Measurements from ENCODE around the gene BOLA2B. TPM values are rescaled to one million over a fixed set of nuclear protein-coding genes. Genes with fewer than 3 reads are reported as not detected.
A peak's percentile ranks its signal among the peaks of the same experiment; 100 is the strongest.
"Not testable (repeated sequence)": the region's sequence is repeated elsewhere in the genome, so short reads cannot be mapped to it uniquely, and the experiment has no call there.

Gene BOLA2B
- total RNA-seq, 2 experiments from 2014 or later = 252 to 257 TPM

DNA sequence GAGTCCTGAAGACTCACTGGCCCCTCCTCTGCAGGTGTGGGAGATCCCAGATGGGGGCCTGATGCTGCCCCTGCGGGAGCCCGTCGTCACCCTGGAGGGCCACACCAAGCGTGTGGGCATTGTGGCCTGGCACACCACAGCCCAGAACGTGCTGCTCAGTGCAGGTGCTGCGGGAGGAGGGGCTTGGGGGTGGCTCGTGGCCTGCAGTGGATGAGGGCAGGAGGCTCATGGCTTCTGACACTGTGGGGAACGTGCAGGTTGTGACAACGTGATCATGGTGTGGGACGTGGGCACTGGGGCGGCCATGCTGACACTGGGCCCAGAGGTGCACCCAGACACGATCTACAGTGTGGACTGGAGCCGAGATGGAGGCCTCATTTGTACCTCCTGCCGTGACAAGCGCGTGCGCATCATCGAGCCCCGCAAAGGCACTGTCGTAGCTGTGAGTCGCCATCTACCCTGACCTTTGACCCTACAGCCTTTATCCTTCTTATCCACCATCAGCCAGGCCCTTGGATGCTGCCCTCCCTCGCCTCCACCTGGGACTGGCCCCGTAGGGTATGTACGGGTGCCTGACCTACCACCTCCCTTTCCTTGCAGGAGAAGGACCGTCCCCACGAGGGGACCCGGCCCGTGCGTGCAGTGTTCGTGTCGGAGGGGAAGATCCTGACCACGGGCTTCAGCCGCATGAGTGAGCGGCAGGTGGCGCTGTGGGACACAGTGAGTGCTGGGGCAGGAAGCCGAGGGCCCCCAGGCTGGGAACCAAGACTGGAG lies 6.5 kb downstream of the BOLA2B start:
- no peaks in the 10 kb centered on the region for H3K27me3 Mint-ChIP-seq
- peaks cover 21% of the 10 kb centered on the region for H3K4me1 Mint-ChIP-seq
- H3K4me3 Mint-ChIP-seq = peak overlapping the region; percentile 100
- DNase-seq = peak; percentile 89
- H3K9me3 Mint-ChIP-seq = no peaks in the 10 kb centered on the region
- H3K36me3 Mint-ChIP-seq = peaks cover 43% of the 10 kb centered on the region
- peak overlapping the region; percentile 100 for H3K27ac Mint-ChIP-seq

GRCh38 chr16:30186444-30186781 lies 7.1 kb downstream of the BOLA2B start:
- peaks cover 43% of the 10 kb centered on the region for H3K36me3 Mint-ChIP-seq
- DNase-seq = no peak
- peaks cover 22% of the 10 kb centered on the region for H3K4me1 Mint-ChIP-seq
- H3K27me3 Mint-ChIP-seq = no peaks in the 10 kb centered on the region
- H3K27ac Mint-ChIP-seq = peak overlapping the region; percentile 100
- no peaks in the 10 kb centered on the region for H3K9me3 Mint-ChIP-seq
- H3K4me3 Mint-ChIP-seq = peak overlapping the region; percentile 100

DNA sequence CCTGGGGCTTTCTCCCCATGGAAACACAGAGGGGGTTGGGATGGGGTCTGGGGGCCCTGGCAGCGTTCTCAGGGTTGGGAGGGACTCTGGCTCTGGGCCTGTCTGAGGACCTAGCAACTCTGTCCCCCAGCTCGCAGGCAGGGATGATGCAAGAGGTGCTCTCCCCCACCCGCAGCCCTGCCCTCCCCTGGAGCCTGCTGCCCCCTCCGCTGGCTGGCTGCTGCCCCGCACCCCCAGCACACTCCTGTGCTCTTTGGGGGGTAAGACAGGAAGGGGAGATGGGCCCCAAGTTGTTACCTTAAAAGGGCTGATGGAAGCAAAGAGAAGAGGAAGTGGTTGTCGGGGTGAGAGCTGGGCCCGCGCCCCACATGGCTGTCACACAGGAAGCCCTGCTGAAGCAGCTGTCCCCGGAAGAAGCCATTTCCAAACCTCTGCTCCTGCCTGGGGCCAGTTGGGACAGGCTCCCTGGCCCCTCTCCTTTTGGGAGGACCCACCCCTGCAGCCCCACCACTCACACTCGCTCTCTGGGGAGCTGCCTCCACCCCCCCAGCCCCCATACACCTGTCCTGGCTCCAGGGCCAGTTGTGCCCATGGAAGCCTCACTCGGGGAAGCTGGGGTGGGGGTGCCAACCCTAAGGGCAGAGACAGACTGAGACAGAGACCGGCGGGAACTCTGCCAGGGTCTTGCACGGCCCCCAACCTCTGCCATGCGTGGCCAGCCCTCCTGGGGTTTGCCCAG lies 7.6 kb downstream of the BOLA2B start:
- Mint-ChIP-seq H3K36me3 (peaks cover 43% of the 10 kb centered on the region), H3K27me3 (no peaks in the 10 kb centered on the region), H3K27ac (peak overlapping the region; percentile 100), H3K9me3 (no peaks in the 10 kb centered on the region), H3K4me3 (peak overlapping the region; percentile 100), H3K4me1 (peaks cover 24% of the 10 kb centered on the region)
- peak; percentile 89 for DNase-seq

DNA sequence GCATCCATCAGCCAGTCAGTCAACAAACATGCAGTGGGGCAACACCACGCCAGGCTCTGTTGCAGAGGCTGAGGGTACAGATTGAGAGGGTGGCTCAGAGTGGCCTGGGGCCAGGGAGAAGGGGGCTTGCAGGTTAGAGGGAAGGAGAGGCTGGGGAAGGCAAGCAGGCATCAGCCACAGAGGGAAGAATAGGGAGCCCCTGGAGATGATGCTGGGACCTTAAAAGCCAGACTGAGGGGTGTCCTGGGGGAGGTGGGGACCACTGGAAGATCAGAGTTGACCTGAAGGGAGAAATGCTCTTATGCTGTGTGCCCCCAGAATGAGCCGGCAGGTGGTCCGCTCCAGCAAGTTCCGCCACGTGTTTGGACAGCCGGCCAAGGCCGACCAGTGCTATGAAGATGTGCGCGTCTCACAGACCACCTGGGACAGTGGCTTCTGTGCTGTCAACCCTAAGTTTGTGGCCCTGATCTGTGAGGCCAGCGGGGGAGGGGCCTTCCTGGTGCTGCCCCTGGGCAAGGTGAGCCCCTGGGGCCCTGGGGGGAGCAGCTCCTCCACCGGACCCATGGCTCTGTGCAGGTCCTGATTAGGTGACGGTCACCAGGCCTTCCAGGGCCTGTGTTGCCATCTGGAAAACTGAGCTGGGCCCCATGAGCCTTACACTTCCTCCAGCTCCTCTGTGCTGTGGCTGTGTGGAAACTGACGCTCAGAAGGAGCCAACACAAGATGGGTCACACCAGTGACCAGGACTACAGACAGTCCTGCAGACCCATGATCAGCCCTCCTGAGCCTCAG lies 8.4 kb downstream of the BOLA2B start:
- peak overlapping the region; percentile 100 for H3K27ac Mint-ChIP-seq
- H3K9me3 Mint-ChIP-seq = no peaks in the 10 kb centered on the region
- H3K36me3 Mint-ChIP-seq = peaks cover 43% of the 10 kb centered on the region
- H3K27me3 Mint-ChIP-seq = no peaks in the 10 kb centered on the region
- peaks cover 28% of the 10 kb centered on the region for H3K4me1 Mint-ChIP-seq
- DNase-seq = peak; percentile 53
- peak overlapping the region; percentile 100 for H3K4me3 Mint-ChIP-seq

GRCh38 chr16:30184096-30184890 lies 9.2 kb downstream of the BOLA2B start:
- H3K4me3 Mint-ChIP-seq = peak overlapping the region; percentile 100
- peaks cover 43% of the 10 kb centered on the region for H3K36me3 Mint-ChIP-seq
- no peaks in the 10 kb centered on the region for H3K9me3 Mint-ChIP-seq
- no peaks in the 10 kb centered on the region for H3K27me3 Mint-ChIP-seq
- peaks cover 29% of the 10 kb centered on the region for H3K4me1 Mint-ChIP-seq
- H3K27ac Mint-ChIP-seq = peak overlapping the region; percentile 100
- DNase-seq = peak; percentile 76

DNA sequence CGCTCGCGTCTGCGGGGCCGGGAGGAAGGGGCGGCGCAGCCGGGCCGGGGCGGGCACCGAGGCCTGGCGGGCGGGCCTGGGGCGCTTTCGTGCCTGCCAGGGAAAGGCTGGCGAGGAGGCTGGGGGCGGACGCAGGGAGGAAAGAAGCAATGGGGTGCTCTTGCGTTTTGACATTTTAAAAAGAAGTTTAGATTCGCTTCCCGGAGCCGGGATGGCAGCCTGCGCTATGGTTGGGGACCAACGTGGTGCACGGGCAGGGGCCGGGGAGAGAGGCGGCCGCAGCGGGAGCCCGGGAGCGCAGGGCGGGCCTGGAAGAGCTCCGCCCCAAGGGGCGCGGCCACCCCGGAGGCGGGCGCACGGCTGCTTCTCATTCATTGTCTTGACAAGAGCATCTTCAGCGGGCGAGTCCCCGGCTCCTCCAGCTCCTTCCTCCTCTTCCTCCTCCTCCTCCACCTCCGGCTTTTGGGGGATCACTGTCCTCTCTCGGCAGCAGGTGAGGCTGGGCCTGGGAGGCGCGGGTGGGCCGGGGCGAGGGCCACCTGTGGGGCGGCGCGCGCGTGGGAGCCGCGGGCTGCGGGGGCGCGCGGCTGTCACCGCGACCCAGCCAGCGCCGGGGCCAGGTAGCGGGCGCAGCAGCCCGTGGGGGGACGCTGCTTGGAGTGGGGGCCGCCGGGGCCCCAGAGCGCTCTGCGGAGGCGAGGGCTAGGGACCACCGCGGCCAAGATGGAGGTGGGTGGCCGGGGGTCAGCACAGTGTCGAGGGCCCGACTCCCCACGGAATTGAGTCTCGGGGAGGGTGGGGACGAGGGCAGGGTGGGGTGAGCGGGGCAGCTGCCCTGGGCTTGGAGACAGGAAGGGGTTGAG lies 10.0 kb downstream of the BOLA2B start, which contains the start of gene CORO1A:
Gene CORO1A (plus strand): TSS at position 370 of the 863 bp plus-strand sequence. CDS start 1,608 bp downstream, outside the sequence.
- peaks cover 29% of the 10 kb centered on the region for H3K4me1 Mint-ChIP-seq
- H3K27ac Mint-ChIP-seq = peak within 1 kb of the TSS; percentile 100
- H3K9me3 Mint-ChIP-seq = no peaks in the 10 kb centered on the region
- peak within 1 kb of the TSS; percentile 100 for H3K4me3 Mint-ChIP-seq
- DNase-seq = peak; percentile 90
- peaks cover 43% of the 10 kb centered on the region for H3K36me3 Mint-ChIP-seq
- no peaks in the 10 kb centered on the region for H3K27me3 Mint-ChIP-seq

GRCh38 chr16:30180741-30181140 lies 12.7 kb downstream of the BOLA2B start:
- H3K36me3 Mint-ChIP-seq = peaks cover 19% of the 10 kb centered on the region
- peak overlapping the region; percentile 65 for H3K27ac Mint-ChIP-seq
- no peaks in the 10 kb centered on the region for H3K27me3 Mint-ChIP-seq
- H3K4me1 Mint-ChIP-seq = peaks cover 18% of the 10 kb centered on the region
- H3K9me3 Mint-ChIP-seq = no peaks in the 10 kb centered on the region
- no peak overlapping the region for H3K4me3 Mint-ChIP-seq
- DNase-seq = no peak

- H3K4me3 Mint-ChIP-seq = no peak overlapping the region
Measured at GRCh38 chr16:30179931-30180330, 13.5 kb downstream of the BOLA2B start.

GRCh38 chr16:30179195-30179594 lies 14.3 kb downstream of the BOLA2B start:
- H3K27ac Mint-ChIP-seq = no peak overlapping the region
- H3K4me1 Mint-ChIP-seq = peaks cover 14% of the 10 kb centered on the region
- no peak for DNase-seq
- H3K36me3 Mint-ChIP-seq = peaks cover 5% of the 10 kb centered on the region
- no peak overlapping the region for H3K4me3 Mint-ChIP-seq
- H3K9me3 Mint-ChIP-seq = no peaks in the 10 kb centered on the region
- H3K27me3 Mint-ChIP-seq = no peaks in the 10 kb centered on the region

More at GRCh38 chr16:30179931-30180330, 13.5 kb downstream of the BOLA2B start:
- H3K4me1 Mint-ChIP-seq = peaks cover 17% of the 10 kb centered on the region
- no peak overlapping the region for H3K27ac Mint-ChIP-seq
- H3K36me3 Mint-ChIP-seq = peaks cover 12% of the 10 kb centered on the region
- H3K9me3 Mint-ChIP-seq = no peaks in the 10 kb centered on the region
- no peak for DNase-seq
- H3K27me3 Mint-ChIP-seq = no peaks in the 10 kb centered on the region

- H3K27ac Mint-ChIP-seq, H3K4me1 Mint-ChIP-seq, H3K27me3 Mint-ChIP-seq, H3K9me3 Mint-ChIP-seq, H3K36me3 Mint-ChIP-seq, DNase-seq, H3K4me3 Mint-ChIP-seq: not testable (repeated sequence)
Measured at GRCh38 chr16:30176876-30177275, 16.6 kb downstream of the BOLA2B start.

GRCh38 chr16:30173054-30173453 lies 20.4 kb downstream of the BOLA2B start:
- no peaks in the 10 kb centered on the region for H3K36me3 Mint-ChIP-seq
- no peak for DNase-seq
- H3K4me3 Mint-ChIP-seq = no peak overlapping the region
- H3K4me1 Mint-ChIP-seq = no peaks in the 10 kb centered on the region
- no peaks in the 10 kb centered on the region for H3K27me3 Mint-ChIP-seq
- H3K27ac Mint-ChIP-seq = no peak overlapping the region
- H3K9me3 Mint-ChIP-seq = no peaks in the 10 kb centered on the region

- H3K4me1 Mint-ChIP-seq = peaks cover 16% of the 10 kb centered on the region
- H3K4me3 Mint-ChIP-seq, H3K27ac Mint-ChIP-seq, H3K36me3 Mint-ChIP-seq, H3K9me3 Mint-ChIP-seq, DNase-seq, H3K27me3 Mint-ChIP-seq: not testable (repeated sequence)
Measured at GRCh38 chr16:30170145-30170544, 23.3 kb downstream of the BOLA2B start.

- not testable (repeated sequence) for H3K36me3 Mint-ChIP-seq, H3K4me3 Mint-ChIP-seq, H3K27me3 Mint-ChIP-seq, H3K9me3 Mint-ChIP-seq, H3K27ac Mint-ChIP-seq, DNase-seq
- peaks cover 20% of the 10 kb centered on the region for H3K4me1 Mint-ChIP-seq
Measured at GRCh38 chr16:30169416-30169815, 24.1 kb downstream of the BOLA2B start.

- H3K27me3 Mint-ChIP-seq = not testable (repeated sequence)
Measured at GRCh38 chr16:30168746-30169145, 24.7 kb downstream of the BOLA2B start.

More at GRCh38 chr16:30168746-30169145, 24.7 kb downstream of the BOLA2B start:
- not testable (repeated sequence) for H3K36me3 Mint-ChIP-seq, H3K9me3 Mint-ChIP-seq, DNase-seq, H3K27ac Mint-ChIP-seq, H3K4me3 Mint-ChIP-seq
- H3K4me1 Mint-ChIP-seq = peaks cover 20% of the 10 kb centered on the region
